Endothelial cell of umbilical vein (primary cell): Measurements from ENCODE around the gene CEBPZOS.

ENCODE experiments used
- CTCF ChIP-seq, 2 donors: IDR thresholded peaks; 1 replicate in 1 of 2; 2 replicates in 1 of 2; pipeline ENCODE4 v1.5.1; 2011; ENCODE audit warnings: low read length in 2 of 2, mild to moderate bottlenecking in 2 of 2, moderate library complexity in 2 of 2, control low read depth in 1 of 2, inconsistent platforms in 1 of 2, low read depth in 1 of 2; ENCODE audit not compliant: insufficient read depth in 1 of 2; ENCODE audit errors: extremely low read depth in 1 of 2
- EZH2 ChIP-seq: IDR thresholded peaks from 2 replicates; pipeline ENCODE4 v1.6.1; 2012; ENCODE audit warnings: borderline replicate concordance, low read depth, mild to moderate bottlenecking, moderate library complexity, low read length, inconsistent platforms; ENCODE audit not compliant: severe bottlenecking
- FOS ChIP-seq: IDR thresholded peaks from 2 replicates; pipeline ENCODE4 v1.6.1; 2011; ENCODE audit warnings: mild to moderate bottlenecking, low read length, moderate library complexity, borderline replicate concordance; ENCODE audit not compliant: insufficient read depth
- MAX ChIP-seq: IDR thresholded peaks from 2 replicates; pipeline ENCODE4 v1.6.1; 2011; ENCODE audit not compliant: insufficient read depth, insufficient read length
- POLR2A ChIP-seq: IDR thresholded peaks from 2 replicates; pipeline ENCODE4 v1.6.1; 2012; ENCODE audit warnings: low read depth, mild to moderate bottlenecking, control low read depth, low read length
- POLR2AphosphoS5 ChIP-seq: IDR thresholded peaks from 2 replicates; pipeline ENCODE4 v1.6.1; 2012; ENCODE audit warnings: low read depth, mild to moderate bottlenecking, control low read depth, low read length, moderate library complexity; ENCODE audit not compliant: insufficient read depth

- TF ChIP-seq CTCF (IDR thresholded peaks at IDR 0.05; ENCODE audit: extremely low read depth in 1 of 2, insufficient read depth in 1 of 2, low read depth in 1 of 2, low read length in 2 of 2) (no peak), EZH2 (no peak), MAX (no peak), POLR2A (no peak), FOS (no peak), POLR2AphosphoS5 (no peak)
These were observed 7.4 kb downstream of the CEBPZOS start for GRCh38 chr2:37203708-37204107.
